ENCODE measurements around the gene CSRP1. TPM values are rescaled to one million over a fixed set of nuclear protein-coding genes. Genes with fewer than 3 reads are reported as not detected.

The CSRP1 gene
- total RNA-seq, 6 experiments from 2014 or later, result 540 to 614 (median 577) TPM

- Mint-ChIP-seq H3K27me3 (ENCODE audit: insufficient read depth) (peaks cover 23% of the 10 kb centered on the region), H3K4me3 (peak overlapping the region; percentile 49), H3K36me3 (ENCODE audit: low read depth) (peaks cover 59% of the 10 kb centered on the region), H3K4me1 (ENCODE audit: low read depth) (peaks cover 92% of the 10 kb centered on the region), H3K9me3 (no peaks in the 10 kb centered on the region), H3K27ac (peak overlapping the region; percentile 75)
- no peak for TF ChIP-seq CTCF (IDR thresholded peaks at IDR 0.05)
- no peak for DNase-seq
Observed at GRCh38 chr1:201500670-201501120, 6.2 kb downstream of the CSRP1 start.

- DNase-seq, result no peak
- H3K27ac Mint-ChIP-seq, result peak overlapping the region; percentile 75
- H3K9me3 Mint-ChIP-seq, result no peaks in the 10 kb centered on the region
- peaks cover 20% of the 10 kb centered on the region for H3K27me3 Mint-ChIP-seq (ENCODE audit: insufficient read depth)
- TF ChIP-seq CTCF (IDR thresholded peaks at IDR 0.05), result no peak
- H3K4me1 Mint-ChIP-seq (ENCODE audit: low read depth), result peaks cover 90% of the 10 kb centered on the region
- peaks cover 56% of the 10 kb centered on the region for H3K36me3 Mint-ChIP-seq (ENCODE audit: low read depth)
- H3K4me3 Mint-ChIP-seq, result peak overlapping the region; percentile 49
Observed at GRCh38 chr1:201499795-201500669, 6.9 kb downstream of the CSRP1 start.

GRCh38 chr1:201499191-201499590 lies 7.7 kb downstream of the CSRP1 start:
- peaks cover 22% of the 10 kb centered on the region for H3K27me3 Mint-ChIP-seq (ENCODE audit: insufficient read depth)
- H3K4me1 Mint-ChIP-seq (ENCODE audit: low read depth), result peaks cover 89% of the 10 kb centered on the region
- H3K36me3 Mint-ChIP-seq (ENCODE audit: low read depth), result peaks cover 64% of the 10 kb centered on the region
- H3K27ac Mint-ChIP-seq, result peak overlapping the region; percentile 75
- H3K4me3 Mint-ChIP-seq, result peak overlapping the region; percentile 49
- TF ChIP-seq CTCF (IDR thresholded peaks at IDR 0.05), result no peak
- no peaks in the 10 kb centered on the region for H3K9me3 Mint-ChIP-seq
- DNase-seq, result no peak

GRCh38 chr1:201498621-201499020 lies 8.3 kb downstream of the CSRP1 start:
- Mint-ChIP-seq H3K9me3 (no peaks in the 10 kb centered on the region), H3K27me3 (ENCODE audit: insufficient read depth) (peaks cover 22% of the 10 kb centered on the region), H3K4me1 (ENCODE audit: low read depth) (peaks cover 89% of the 10 kb centered on the region), H3K27ac (peak overlapping the region; percentile 75), H3K4me3 (no peak overlapping the region), H3K36me3 (ENCODE audit: low read depth) (peaks cover 70% of the 10 kb centered on the region)
- DNase-seq, result no peak
- 0 out of 2 replicates have a peak, but pooled peaks have one; percentile 8 for TF ChIP-seq CTCF (IDR thresholded peaks at IDR 0.05)

GRCh38 chr1:201497935-201498509 lies 8.9 kb downstream of the CSRP1 start:
- peaks cover 19% of the 10 kb centered on the region for H3K27me3 Mint-ChIP-seq (ENCODE audit: insufficient read depth)
- H3K36me3 Mint-ChIP-seq (ENCODE audit: low read depth), result peaks cover 72% of the 10 kb centered on the region
- TF ChIP-seq CTCF (IDR thresholded peaks at IDR 0.05), result no peak
- H3K9me3 Mint-ChIP-seq, result no peaks in the 10 kb centered on the region
- H3K27ac Mint-ChIP-seq, result peak overlapping the region; percentile 36; the same call in 1 of the 2 replicates
- H3K4me1 Mint-ChIP-seq (ENCODE audit: low read depth), result peaks cover 89% of the 10 kb centered on the region
- H3K4me3 Mint-ChIP-seq, result peak overlapping the region; percentile 20; the same call in 1 of the 2 replicates
- DNase-seq, result no peak
